Suppressor macrophage treated with lipopolysaccharide for 1 hour (primary cell): ENCODE measurements around the gene ATP9B.

ENCODE experiments used
- DNase-seq, 3 donors: peaks; one replicate each; pipeline ENCODE4 v3.0.0-alpha.2; 2020 to 2022

Gene ATP9B

DNA sequence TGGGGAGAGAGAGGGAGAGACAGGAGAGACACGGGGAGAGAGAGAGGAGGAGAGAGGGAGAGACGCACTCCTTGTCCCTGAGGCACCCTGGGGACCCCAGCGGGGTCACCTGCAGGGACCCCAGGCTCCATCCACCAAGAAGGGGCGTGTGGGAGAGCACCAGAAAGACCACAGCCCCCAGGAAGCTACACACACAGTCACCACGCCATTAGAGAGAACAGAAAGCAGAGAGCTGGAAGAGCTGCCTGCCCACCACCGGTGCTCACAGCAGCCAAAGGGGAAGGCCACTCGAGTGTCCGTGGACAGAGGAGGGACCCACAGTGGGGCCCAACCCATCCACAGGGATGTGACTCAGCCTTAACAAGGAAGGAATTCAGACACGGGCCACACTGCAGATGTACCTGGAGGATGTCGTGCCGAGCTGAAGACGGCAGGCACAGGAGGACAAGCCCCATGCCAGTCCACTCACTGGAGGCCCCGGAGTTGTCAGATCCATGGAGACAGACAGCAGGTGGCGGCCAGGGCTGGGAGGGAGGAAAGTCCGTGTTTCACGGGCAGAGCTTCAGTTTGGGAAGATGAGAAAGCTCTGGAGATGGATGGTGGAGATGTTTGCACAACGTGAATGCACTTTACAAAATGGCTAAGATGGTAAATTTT lies 315.1 kb downstream of the ATP9B start:
- no peak for DNase-seq

DNA sequence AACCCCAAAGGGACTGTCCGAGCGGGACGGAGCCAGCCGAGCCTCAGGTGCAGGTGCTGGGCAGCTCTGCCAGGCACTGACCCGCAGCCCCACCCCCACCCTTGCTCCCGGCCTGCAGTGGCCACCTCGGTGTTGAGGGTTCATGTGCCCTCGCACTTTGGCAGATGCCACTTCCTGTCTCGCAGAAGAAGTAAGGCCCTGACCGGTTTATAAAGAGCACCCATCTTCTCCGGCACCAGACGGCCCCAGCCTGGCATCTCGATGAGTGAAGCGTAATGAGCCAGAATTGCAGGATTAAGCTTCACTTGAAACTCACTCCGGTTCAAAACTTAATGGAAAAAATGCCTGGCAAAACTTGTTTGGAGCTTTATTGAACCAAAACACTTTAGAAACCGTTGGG lies 315.6 kb downstream of the ATP9B start:
- no peak for DNase-seq

GRCh38 chr18:79385326-79385707 lies 316.1 kb downstream of the ATP9B start:
- no peak for DNase-seq

- no peak for DNase-seq
These were observed 316.6 kb downstream of the ATP9B start for GRCh38 chr18:79385708-79386341.

DNA sequence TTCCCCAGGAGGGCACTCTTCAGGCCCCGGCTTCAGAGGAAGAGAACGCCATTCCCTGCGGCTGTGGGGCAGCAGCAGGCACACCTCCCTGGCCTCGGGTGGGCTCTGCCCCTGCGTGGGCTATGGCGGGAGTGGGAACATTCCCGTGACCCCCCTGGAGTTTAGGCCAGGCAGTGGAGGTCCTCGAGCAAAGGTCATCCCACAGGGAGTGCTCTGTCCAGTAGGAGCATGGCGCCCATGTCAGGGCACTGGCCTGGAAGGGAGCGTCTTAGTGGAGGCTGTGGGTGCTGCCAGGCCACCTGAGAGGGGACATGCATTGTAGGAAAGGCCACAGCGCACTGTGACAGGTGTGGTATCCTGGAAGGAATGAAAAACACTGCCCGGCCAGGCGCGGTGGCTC lies 317.4 kb downstream of the ATP9B start:
- DNase-seq, result no peak

DNA sequence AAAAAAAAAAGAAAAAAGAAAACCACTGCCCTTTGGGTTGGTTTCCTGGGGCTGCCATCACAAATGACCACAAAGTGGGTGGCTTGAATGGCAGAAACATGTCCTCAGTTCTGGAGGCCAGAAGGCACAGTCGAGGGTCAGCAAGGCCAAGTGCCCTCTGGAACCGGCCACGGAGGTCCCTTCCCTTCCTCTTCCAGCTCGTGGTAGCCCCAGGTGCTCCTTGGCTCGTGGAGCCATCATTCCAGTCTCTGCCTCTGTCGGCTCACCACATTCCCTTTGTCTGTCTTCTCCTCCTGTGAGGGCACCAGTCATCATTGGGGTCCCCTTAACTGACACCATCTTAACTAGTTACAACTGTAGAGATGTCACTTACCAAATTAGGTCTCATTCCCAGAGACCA lies 318.0 kb downstream of the ATP9B start:
- DNase-seq, result no peak

- DNase-seq, result no peak
These were observed 318.4 kb downstream of the ATP9B start for GRCh38 chr18:79387615-79388014.

DNA sequence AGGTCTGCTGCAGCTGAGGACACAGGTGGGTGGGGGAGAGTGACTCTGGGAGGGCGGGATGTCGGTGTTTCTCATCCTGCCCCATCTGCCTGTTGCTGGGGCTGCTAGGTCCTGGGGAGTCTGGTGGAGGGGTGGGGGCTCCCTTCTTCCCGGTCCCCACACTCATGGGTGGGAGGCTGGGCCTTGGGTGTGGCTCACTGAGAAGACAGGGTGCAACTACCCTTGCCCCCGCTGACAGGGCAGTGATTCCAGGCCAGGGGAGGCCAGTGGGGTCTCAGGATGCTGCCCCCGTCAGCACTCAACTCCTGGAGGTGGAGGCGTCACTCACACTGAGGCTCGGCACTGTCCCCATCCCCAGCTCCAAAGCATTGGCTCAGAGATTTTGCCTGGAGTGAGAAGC lies 318.8 kb downstream of the ATP9B start:
- DNase-seq, result no peak

GRCh38 chr18:79389689-79390088 lies 320.5 kb downstream of the ATP9B start:
- DNase-seq, result no peak

- DNase-seq, result no peak
These were observed 323.0 kb downstream of the ATP9B start for GRCh38 chr18:79392226-79392625.

DNA sequence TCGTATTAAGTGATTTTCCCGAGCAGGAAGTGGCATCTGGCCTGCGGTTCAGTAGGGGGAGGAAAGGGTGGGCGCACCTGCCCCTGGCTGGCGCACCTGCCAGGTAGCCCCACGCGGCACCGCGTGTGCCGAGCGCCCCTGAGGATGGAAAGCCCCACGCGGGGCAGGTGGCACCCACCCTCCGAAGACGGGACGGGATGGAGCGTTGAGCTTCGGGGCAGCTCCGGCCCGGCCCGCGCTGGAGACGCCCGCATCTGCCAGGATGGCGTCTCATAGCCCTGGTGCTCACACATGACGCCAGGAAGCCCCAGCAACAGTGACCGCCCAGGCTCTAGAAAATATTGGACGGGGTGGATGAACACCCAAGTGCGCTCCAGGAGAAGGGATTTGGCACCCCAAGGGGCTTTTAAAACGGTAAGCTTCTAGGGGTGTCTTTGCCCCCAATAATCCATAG lies 324.0 kb downstream of the ATP9B start:
- peak in 1 of 3 donors; percentile 42 for DNase-seq

- DNase-seq, result peak; percentile 63 to 84 (median 77)
These were observed 324.7 kb downstream of the ATP9B start for GRCh38 chr18:79393635-79394533.

- peak; percentile 93 to 97 (median 96) for DNase-seq
These were observed 325.5 kb downstream of the ATP9B start for GRCh38 chr18:79394534-79395307.

GRCh38 chr18:79395308-79395640 lies 326.1 kb downstream of the ATP9B start:
- DNase-seq, result no peak

- DNase-seq, result peak; percentile 94 to 98 (median 96)
These were observed 326.7 kb downstream of the ATP9B start, which contains the start of gene NFATC1 for GRCh38 chr18:79395761-79396404. TSS of gene NFATC1 (plus strand) at chr18:79395930. CDS start at chr18:79396225, 295 bp downstream.

- DNase-seq, result peak; percentile 50 to 80 (median 58)
These were observed 327.4 kb downstream of the ATP9B start for GRCh38 chr18:79396431-79397246.

- no peak for DNase-seq
These were observed 328.1 kb downstream of the ATP9B start for GRCh38 chr18:79397247-79397829.

DNA sequence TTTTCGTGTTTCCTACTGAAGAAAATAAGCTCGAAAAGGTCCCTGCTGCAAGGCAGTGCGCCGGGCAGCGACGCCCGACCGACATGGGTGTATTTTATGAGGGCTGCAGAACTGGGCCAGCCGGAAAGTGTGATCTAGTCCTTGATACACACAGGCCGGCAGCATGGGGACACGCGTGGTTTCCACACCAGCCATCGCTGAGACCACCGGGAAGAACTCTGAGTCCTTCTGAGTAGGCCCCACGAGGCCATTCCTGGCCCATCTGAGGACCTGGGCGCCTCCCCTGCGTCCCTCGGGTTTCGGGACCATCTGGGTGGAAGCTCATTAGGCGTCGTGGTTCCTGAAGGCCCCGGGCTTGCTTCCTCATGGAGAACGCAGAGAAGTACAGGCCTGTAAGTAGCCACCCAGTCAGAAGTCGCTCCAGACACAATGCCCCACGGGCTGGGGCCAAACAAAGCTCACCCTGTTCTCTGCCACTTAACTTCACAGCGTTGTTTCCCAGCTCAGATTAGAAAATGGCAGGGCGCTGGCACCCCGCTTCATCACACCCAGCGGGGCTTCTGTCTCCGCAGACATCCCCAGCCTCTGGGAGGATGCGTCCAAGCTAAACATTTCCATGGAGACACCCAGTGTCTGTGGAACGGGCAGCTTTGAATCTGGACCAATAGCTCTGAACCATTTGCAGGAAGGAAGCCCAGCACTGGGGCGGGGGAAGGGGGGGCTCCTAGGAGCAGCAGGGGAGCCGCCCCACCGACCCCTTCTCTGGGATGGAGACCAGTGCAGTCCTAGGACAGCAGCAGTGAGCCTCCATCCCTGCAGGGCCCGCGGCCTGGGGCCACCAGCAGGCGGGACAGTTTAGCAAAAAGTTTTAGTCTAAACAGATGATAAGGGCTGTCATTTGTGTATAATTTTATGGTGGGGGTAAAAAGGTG lies 328.9 kb downstream of the ATP9B start:
- DNase-seq, result no peak

DNA sequence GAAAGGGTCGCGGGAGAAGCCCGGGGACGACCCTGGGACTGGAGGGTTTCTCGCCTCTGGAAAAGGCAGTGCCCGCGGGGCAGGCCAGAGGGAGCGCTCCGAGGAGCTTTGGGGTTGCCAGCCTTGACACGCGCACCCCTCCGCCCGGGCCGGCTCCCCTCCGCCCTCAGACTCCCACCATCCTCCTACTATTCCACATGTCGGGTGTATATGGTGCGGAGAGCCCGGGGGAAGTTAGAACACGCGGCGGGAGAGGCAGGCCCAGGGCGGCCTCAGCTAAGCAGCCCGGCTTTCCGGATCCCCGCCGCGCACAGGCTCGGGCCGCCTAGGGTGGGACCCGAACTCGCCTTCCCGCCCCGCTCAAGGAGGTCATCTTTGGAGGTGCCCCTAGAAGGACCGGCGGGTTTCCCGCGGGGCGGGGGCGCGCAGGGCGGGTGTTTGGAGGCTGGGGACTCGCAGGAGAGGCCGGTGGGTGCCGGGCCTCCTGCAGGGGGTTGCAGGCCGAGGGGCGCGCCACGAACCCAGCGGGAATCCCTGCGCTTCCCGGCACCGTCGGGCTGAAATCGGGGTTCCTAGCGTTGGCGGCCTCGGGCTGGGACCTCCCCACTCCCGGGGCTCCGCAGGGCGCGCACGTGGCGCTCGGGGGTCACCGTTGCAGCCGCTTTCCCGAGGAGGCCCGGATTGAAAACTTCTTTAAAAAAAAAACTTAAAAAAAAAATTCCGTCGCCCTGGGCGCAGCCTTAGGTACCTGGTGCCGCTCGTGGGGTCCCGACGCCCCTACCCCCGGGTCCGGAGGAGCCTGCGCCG lies 330.3 kb downstream of the ATP9B start:
- DNase-seq, result peak; percentile 38 to 64 (median 51)
